Activated CD8-positive, alpha-beta memory T cell treated with anti-CD3 and anti-CD28 coated beads for 1 hour (primary cell): ENCODE measurements around the gene TBC1D3.
"Not testable (repeated sequence)": the region's sequence is repeated elsewhere in the genome, so short reads cannot be mapped to it uniquely, and the experiment has no call there.

Source experiments
- DNase-seq, 2 donors: peaks; one replicate each; pipeline ENCODE4 v3.0.0-alpha.2; 2020; ENCODE audit warnings: low read depth in 1 of 2; ENCODE audit errors: extremely low read depth in 1 of 2

TBC1D3 gene

GRCh38 chr17:38192455-38192854 is at the start of gene TBC1D3:
TBC1D3 (minus strand) TSS chr17:38192555; CDS start chr17:38191029, 1,526 bp downstream.
- not testable (repeated sequence) for DNase-seq

GRCh38 chr17:38232790-38233189 is 40.4 kb upstream of the TBC1D3 start:
- DNase-seq, result not testable (repeated sequence)

- not testable (repeated sequence) for DNase-seq
Observed at GRCh38 chr17:38225844-38226495, 33.6 kb upstream of the TBC1D3 start.

GRCh38 chr17:38220867-38221266 is 28.5 kb upstream of the TBC1D3 start:
- not testable (repeated sequence) for DNase-seq

- not testable (repeated sequence) for DNase-seq
Observed at GRCh38 chr17:38200271-38200670, 7.9 kb upstream of the TBC1D3 start.

- not testable (repeated sequence) for DNase-seq
Observed at GRCh38 chr17:38134860-38135259, 57.5 kb downstream of the TBC1D3 start.
